Measurements from ENCODE around the gene IPO13.

GRCh38 chr1:43925846-43926245, 20.9 kb upstream of the IPO13 start:
- no peak for TF ChIP-seq CTCF (conservative IDR thresholded peaks at IDR 0.05)
- TF ChIP-seq ZFX (IDR thresholded peaks at IDR 0.05): no peak

Measured in C4-2B (cell line).